D721Med (cell line): ENCODE measurements around the gene APBA1.

Source experiments
- DNase-seq: peaks from one replicate; pipeline ENCODE4 v3.0.0; 2011; ENCODE audit warnings: low spot score; ENCODE audit not compliant: insufficient read length
- FAIRE-seq: peaks from 2 replicates; lab custom pipeline; 2011; peaks lifted over from hg19 to GRCh38; lab: Jason Lieb, UNC
- CTCF ChIP-seq: IDR thresholded peaks from 2 replicates; pipeline ENCODE4 v1.5.1; 2012; ENCODE audit warnings: mild to moderate bottlenecking, control low read depth; ENCODE audit not compliant: insufficient read depth; ENCODE audit errors: missing control alignments

The APBA1 gene

GRCh38 chr9:69486498-69486897 is 185.7 kb downstream of the APBA1 start:
- DNase-seq (no peak), FAIRE-seq (no peak)
- TF ChIP-seq CTCF: no peak

DNA sequence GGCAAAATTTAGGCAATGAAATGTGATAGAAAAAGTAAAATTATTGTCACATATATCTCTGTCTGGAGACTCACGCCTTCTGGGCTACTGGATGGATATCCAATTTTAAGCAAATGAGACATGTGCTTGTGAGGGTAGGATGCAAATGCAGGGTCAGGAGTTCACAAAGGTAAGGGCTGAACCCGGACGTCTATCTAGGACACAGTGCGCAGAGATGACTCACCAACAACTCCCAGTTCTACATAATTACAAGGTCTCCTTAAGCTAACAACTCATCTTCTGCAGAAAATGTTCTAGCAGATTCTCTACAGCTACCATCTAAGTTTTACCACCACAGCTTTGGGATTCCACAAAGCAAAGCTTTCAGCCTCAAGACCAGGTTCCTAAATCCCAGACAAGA is 186.7 kb downstream of the APBA1 start:
- no peak for TF ChIP-seq CTCF
- FAIRE-seq: no peak

GRCh38 chr9:69483886-69484422 is 188.2 kb downstream of the APBA1 start:
- no peak for FAIRE-seq
- DNase-seq: no peak
- no peak for TF ChIP-seq CTCF

More for the DNA sequence above, 186.7 kb downstream of the APBA1 start:
- no peak for DNase-seq

DNA sequence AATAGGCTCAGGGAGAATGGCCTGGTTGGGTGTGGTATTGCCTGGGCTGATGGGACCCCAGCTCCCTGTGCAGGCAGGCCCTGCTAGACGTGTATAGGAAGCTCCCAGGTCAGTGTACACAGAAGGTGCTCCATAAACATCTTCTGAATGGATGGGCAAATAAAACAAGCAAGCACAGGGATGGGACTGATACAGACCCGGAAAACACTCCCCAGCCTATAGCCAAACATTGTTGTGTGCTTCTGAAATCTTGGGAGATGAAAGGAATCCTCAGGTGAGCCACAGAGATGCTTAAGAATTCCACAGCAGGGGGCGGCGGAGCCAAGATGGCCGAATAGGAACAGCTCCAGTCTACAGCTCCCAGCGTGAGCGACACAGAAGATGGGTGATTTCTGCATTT is 195.4 kb downstream of the APBA1 start:
- TF ChIP-seq CTCF: no peak
- no peak for FAIRE-seq
- DNase-seq: no peak

GRCh38 chr9:69476016-69476415 is 196.2 kb downstream of the APBA1 start:
- FAIRE-seq (no peak), DNase-seq (no peak)
- no peak for TF ChIP-seq CTCF

DNA sequence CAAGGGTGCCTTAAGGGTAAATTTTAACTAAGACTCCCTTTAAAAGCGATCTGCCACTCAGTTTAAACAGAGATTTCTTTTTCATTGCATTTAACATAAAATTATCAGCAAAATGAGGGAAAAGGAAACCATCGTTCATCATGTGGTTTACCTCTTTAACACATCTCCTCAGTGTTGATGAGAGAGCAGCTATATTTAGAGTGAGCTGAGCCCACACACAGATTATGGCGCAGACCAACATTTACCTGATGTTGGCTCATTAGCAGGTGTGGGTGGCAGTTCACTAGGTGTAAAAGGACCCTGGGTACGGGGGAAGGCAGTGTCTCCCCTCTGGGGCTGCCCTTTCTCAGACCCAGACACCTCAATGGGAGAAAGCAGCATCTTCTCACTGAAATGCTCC is 197.3 kb downstream of the APBA1 start:
- FAIRE-seq (no peak), DNase-seq (no peak)
- TF ChIP-seq CTCF: no peak

- FAIRE-seq (no peak), DNase-seq (no peak)
- no peak for TF ChIP-seq CTCF
These were observed 200.0 kb downstream of the APBA1 start for GRCh38 chr9:69472101-69472620.
